GM18526 (cell line): ENCODE measurements around the gene GMCL1.

ENCODE experiments used
- POLR2A ChIP-seq: IDR thresholded peaks from 3 replicates; pipeline ENCODE4 v1.6.1; 2011; ENCODE audit not compliant: insufficient read length; ENCODE audit errors: extremely low read depth

GMCL1 gene

DNA sequence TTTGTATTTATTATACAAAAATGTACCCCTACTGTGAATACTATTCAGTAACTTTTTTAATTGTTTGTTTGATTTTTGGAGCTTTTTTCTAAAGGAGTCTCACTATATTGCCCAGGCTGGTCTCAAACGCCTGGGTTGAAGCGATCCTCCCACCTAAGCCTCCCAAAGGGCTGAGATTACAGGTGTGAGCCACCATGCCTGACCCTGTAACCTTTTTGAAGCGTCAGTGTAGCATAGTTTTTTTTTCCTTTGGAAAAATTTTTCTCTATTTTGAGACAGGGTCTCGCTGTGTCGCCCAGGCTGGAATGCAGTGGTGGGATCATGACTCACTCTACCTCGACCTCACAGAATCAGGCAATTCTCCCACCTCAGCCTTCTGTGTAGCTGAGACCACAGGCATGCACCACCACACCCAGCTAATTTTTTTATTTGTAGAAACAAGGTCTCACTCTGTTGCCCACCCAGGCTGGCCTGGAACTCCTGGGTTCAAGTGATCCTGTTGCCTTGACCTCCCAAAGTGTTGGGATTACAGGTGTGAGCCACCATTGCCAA lies 2.0 kb downstream of the GMCL1 start:
- no peak for TF ChIP-seq POLR2A

DNA sequence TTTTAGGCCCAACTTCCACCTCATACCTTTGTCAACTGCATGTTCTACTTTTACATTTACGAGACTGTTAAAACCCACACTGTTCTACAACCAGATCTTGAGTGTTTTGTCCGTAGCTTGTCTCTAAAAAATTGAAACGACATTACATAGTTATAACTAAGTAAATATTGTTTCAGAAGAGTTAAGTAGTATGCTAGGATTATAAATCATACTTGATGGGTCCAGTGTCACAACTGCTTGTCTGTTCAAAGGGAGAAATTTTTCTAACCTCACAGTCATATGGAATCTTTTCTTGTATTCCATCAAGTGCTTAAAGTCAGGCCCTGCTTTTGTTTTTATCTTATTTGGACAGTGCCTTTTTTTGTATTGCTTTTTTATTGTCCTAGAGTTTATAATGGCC lies 4.3 kb downstream of the GMCL1 start:
- TF ChIP-seq POLR2A: no peak

DNA sequence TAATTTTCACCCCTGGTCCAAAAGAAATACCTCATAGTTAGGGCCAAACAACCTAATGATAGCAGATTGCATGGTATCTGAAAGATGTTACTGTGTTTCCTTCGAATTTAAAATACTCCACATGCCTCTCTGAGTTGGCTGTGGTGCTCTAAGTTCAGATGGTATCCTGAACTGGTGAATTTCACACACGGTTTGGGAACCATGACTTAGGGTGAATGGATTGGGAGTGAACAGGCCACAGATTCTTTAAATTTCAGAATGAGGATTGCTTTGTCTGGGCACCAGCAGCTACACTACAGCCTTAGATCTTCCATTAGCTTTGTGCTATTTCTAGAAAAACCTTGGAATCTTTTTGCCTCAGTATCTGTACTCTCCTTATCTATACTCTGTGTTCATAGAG lies 6.2 kb downstream of the GMCL1 start:
- no peak for TF ChIP-seq POLR2A

DNA sequence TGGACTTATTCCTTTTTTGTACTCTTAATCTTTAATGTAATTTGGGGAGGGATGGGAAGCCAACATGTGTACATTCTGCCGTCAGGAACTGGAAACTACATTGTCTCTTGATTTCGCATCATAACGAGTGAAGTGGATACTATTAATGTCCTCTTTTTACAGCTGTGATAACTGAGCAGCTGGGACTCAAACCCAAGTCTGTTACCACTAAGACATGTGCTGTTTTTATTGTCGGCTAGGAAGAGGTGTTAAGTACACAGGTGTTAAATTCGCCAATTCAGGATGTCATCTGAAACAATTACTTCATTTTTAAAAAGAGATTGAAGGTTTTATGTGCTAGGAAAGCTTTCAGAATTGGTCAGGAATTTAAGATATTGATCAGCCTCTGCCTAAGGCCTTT lies 6.9 kb downstream of the GMCL1 start:
- TF ChIP-seq POLR2A: no peak

DNA sequence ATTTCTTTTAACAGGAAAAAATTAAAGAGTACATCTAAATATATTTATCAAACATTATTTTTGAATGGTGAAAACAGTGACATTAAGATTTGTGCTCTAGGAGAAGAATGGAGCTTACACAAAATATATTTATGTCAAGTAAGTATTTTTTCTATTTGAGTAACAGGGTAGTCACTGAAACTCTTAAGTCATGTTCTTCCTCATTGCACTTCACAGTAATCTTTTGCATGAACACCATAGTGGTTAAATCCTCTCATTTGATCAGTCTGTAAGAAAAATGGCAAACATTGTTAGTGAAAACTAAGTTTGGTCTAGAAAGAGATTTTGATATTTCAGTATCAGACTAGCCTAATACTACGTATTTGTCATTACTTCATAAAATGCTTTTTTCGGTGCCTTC lies 8.1 kb downstream of the GMCL1 start:
- TF ChIP-seq POLR2A: no peak

DNA sequence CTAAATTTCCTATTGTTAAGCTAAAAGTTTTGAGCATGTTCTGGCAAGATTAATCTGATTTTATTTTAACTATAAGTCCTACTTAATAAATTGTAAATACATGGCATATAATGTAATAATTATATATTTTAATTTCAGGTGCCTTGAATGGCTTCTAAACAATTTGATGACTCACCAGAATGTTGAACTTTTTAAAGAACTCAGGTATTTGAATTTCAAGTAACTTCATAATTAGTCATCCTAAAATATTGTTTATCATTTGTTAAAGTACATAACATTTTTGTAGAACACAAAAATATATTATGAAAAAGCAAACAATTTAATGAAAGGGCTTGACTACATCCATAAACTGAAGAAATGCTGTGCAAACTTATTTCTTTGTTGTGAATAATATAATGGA lies 14.5 kb downstream of the GMCL1 start:
- no peak for TF ChIP-seq POLR2A

DNA sequence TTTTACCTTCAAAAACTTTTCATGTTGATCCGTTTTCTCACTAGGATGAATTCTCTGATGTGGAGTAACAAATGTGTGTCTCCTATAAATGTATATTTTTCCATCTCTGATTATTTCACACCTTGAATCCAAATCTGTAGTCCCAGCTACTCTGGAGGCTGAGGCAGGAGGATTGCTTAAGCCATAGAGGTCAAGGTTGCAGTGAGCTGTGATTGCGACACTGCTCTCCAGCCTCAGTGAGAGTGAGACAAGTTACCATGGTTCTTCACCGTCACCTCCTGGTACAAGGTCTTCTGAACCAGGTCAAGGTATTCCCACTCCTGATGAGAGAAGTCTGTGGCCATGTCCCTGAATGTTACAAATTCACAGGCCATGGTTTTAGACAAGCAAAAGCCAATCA lies 15.1 kb downstream of the GMCL1 start:
- no peak for TF ChIP-seq POLR2A

DNA sequence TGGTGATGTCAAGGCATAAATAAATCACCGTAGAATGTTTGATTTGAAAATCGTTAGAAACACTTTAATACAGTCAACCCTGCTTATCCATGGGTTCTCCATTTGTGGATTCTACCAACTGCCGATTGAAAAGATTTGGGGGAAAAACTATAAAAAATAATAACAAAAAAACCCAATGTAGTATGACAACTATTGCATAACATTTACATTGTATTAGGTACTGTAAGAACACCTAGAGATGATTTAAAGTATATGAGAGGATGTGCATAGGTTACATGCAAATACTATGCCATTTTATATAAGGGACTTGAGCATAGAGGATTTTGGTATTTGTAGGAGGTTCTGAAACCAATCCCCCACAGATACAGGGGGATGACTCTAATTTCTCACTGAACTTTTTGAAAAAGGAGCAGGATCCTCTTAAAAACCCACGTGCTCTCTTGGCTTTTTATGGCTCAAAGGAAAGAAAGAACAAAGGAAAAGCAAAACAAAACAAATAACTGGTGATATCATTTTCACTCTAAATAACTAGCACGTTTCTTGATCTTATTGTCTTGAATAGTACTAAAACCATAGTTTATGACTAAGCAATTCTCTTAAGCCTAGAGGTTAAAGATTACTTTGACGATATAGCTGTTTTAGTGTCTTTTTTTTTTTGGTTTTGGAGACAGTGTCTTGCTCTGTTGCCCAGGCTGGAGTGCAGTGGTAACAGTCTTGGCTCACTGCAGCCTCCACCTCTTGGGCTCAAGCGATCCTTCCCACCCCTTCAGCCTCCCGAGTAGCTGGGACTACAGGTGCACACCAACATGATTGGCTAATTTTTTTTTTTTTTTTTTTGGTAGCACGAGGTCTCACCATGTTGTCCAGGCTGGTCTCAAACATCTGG lies 17.0 kb downstream of the GMCL1 start:
- TF ChIP-seq POLR2A: no peak

DNA sequence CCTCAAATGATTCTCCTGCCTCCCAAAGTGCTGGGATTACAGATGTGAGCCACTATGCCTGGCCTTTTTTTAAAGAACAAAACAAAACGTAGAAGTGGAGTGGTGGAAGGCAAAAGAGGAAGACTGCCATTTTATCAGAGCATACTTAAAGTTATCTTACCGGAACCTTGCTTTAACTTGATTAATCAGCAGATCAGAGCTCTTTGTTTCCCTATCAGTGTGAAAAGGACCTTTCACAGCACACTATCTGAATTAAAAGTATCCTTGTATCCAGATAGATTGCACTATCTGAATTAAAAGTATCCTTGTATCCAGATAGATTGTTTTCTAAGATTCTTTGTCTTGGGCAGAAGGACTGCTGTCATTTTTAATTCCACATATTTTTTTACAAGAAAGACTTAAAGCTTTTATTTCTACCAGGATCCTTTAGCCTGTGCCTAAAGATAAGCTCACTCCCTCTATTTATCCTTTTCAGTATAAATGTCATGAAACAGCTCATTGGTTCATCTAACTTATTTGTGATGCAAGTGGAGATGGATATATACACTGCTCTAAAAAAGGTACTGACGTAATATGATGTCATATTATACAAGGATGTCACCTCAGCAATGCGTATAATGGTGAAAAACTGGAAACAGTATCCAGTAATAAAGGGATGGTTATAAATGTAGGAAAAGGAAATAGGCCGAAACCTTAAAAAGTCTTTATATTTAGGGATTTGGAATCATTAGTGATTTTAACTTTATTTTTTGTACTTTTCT lies 17.8 kb downstream of the GMCL1 start:
- TF ChIP-seq POLR2A: no peak

DNA sequence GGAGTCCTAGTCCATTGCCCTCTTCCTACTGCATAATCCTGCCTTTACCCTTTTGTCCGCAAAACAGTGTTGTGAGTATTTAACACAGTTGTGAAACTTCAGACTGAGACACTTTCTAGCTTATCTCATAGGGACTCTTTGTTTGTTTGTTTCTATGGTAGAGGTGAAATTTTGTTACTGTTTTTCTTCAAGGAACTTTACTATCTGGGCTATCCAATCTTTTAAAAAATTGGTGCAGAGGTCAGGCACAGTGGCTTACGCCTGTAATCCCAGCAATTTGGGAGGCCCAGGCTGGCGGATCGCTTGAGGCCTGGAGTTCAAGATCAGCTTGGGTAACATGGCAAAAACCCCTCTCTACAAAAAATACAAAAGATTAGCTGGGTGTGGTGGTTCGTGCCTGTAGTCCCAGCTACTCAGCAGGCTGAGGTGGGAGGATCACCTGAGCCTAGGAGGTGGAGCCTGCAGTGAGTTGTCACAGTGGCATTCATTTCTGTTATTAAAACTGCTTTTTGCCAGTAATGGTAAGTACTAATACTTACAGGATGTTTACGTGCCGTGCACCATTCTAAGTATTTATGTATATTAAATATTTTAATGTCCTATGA lies 18.8 kb downstream of the GMCL1 start:
- no peak for TF ChIP-seq POLR2A

DNA sequence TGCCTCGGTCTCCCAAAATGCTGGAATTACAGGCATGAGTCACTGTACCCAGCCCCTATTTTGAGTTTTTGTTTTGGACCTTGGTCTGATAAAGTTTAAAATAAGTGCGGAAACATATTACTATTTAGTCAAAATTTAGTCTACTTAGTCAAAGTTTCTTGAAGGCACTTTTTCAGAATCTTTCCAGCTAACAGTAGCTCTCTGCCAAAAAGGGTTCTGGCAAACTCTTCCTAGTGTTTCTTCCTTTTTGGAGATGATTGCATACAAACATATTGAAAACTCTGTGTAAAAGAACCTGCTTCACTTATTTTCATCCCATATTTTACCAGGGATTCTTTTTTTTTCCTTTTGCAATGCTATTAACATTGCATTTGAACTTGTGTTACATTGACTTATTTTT lies 28.8 kb downstream of the GMCL1 start:
- TF ChIP-seq POLR2A: no peak

DNA sequence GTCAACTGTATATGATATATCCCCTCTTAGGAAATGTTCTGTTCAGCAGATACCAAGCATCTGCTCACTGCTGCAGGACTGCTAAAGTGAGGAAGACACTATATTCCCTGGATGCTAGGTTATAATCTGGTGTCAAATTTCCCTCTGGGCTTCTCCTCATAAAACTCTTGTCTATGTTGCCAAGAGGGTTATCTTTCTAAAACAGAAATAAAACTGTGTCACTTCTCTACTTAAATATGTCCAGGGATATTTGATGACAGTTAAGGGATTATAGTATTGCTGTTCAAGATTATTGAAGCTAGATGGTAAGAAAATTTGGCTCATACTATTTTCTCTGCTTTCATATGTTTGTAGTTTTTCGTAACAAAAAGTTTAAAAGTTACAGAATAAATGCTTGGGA lies 33.8 kb downstream of the GMCL1 start:
- no peak for TF ChIP-seq POLR2A

DNA sequence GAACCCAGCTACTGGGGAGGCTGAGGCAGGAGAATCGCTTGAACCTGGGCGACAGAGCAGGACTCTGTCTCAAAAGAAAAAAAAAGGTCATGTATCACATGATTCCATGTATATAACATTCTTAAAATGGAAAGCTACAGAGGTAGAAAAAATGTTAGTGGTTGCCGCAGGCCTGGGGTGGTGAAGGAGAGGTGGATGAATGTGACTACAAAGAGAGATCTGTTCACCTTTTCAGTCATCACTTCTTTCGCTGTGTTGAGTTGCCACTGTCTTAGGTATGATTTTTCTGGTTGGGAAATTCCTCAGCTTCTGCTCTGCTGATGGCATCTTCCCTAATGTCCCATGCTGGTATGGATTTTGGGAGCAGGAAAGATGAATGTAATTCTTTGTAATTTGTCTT lies 59.0 kb downstream of the GMCL1 start:
- TF ChIP-seq POLR2A: no peak

DNA sequence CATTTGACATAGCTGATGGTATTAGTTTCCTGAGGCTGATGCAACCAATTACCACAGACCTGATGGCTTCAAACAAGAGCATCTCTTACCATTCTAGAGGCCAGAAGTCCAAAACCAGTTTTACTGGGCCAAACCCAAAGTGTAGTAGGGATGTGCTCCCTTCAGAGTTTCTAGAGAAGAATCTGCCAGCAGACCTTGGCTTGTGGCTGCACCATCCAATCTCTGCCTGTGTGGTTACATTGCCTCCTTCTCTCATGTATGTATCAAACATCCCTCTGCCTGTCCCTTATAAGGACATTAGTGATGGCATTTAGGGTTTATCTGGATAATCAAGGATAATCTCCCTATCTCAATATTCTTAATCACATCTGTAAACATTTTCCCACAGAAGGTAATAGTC lies 59.8 kb downstream of the GMCL1 start:
- no peak for TF ChIP-seq POLR2A

DNA sequence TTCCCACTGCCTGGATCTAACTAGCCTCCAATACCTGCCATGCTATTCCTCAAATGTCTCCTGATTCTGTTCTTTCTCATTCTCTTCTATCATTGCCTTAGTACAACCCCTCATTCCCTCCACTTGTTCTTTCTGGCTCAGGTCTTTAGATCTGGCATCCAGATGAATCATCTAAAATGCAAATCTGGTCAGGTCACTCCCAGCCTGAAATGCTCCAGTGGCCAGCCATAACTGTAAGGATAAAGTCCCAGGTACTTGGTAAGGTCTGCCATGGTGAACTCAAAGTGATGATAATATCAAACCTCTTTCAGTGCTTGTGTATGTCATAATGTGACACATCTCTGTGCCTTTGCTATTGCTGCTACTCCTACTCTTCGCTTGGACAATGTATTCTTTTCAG lies 61.4 kb downstream of the GMCL1 start:
- TF ChIP-seq POLR2A: no peak
